Measurements from ENCODE around the gene RTN4R. TPM values are rescaled to one million over a fixed set of nuclear protein-coding genes. Genes with fewer than 3 reads are reported as not detected.

RTN4R gene
- total RNA-seq, 1 experiment from 2014 or later = 9.6 TPM

DNA sequence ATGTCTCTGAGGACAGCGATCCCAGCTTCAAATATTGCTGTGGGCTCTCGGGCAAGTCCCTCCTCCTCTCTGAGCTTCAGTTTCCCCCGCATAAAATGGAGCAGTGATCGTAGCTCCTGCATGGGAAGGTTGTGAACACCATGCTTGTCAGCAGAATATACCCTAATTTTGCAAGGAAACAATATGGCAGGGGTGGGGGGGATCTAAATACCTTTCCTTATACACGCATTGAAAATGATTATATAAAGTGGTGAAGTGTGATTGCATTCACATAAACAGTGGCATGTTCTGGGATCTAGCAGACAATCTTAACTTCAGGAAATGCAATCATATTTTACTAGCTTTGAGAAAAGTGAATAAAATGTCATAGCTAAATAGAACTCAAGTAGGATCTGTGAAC is 24.0 kb upstream of the RTN4R start:
- no peaks in the 10 kb centered on the region for H3K27me3 ChIP-seq (replicated peaks; ENCODE audit: insufficient read depth, low read depth, low read length, poor library complexity)
- TF ChIP-seq EZH2 (IDR thresholded peaks at IDR 0.05; ENCODE audit: borderline replicate concordance, low read depth, low read length, poor library complexity, severe bottlenecking) = no peak
- TF ChIP-seq, protein P1, sequence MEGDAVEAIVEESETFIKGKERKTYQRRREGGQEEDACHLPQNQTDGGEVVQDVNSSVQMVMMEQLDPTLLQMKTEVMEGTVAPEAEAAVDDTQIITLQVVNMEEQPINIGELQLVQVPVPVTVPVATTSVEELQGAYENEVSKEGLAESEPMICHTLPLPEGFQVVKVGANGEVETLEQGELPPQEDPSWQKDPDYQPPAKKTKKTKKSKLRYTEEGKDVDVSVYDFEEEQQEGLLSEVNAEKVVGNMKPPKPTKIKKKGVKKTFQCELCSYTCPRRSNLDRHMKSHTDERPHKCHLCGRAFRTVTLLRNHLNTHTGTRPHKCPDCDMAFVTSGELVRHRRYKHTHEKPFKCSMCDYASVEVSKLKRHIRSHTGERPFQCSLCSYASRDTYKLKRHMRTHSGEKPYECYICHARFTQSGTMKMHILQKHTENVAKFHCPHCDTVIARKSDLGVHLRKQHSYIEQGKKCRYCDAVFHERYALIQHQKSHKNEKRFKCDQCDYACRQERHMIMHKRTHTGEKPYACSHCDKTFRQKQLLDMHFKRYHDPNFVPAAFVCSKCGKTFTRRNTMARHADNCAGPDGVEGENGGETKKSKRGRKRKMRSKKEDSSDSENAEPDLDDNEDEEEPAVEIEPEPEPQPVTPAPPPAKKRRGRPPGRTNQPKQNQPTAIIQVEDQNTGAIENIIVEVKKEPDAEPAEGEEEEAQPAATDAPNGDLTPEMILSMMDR (conservative IDR thresholded peaks at IDR 0.05; ENCODE audit: low read depth, low read length) = no peak
- no peaks in the 10 kb centered on the region for H3K36me3 ChIP-seq (ENCODE audit: insufficient read depth, low read length, poor library complexity, severe bottlenecking)
- DNase-seq (ENCODE audit: low spot score) = no peak
- H3K4me3 ChIP-seq (ENCODE audit: low read depth, low read length, poor library complexity, severe bottlenecking) = no peak overlapping the region
- no peak overlapping the region for H3K27ac ChIP-seq (ENCODE audit: low read depth, low read length, poor library complexity, severe bottlenecking)
- no TSS peak for BruUV-seq (replicated peaks)
- POLR2A ChIA-PET (ENCODE audit: low non-redundant PET) = no interaction called here
- intact Hi-C loops (cut with micrococcal nuclease; ENCODE audit: unreplicated experiment) = loop anchor here (10.0 kb wide), 1 partner anchor 317 kb away; no protein-coding TSS in a partner anchor
- CTCF ChIA-PET = interaction anchor here (0.7 kb wide), 1 partner anchor 26 kb away, joined by 3 read pairs; no protein-coding TSS in a partner anchor
- H3K9me3 ChIP-seq (ENCODE audit: low read depth, low read length, poor library complexity, severe bottlenecking) = no peaks in the 10 kb centered on the region
- H3K4me1 ChIP-seq (ENCODE audit: insufficient read depth, low read length, poor library complexity, severe bottlenecking) = no peaks in the 10 kb centered on the region

DNA sequence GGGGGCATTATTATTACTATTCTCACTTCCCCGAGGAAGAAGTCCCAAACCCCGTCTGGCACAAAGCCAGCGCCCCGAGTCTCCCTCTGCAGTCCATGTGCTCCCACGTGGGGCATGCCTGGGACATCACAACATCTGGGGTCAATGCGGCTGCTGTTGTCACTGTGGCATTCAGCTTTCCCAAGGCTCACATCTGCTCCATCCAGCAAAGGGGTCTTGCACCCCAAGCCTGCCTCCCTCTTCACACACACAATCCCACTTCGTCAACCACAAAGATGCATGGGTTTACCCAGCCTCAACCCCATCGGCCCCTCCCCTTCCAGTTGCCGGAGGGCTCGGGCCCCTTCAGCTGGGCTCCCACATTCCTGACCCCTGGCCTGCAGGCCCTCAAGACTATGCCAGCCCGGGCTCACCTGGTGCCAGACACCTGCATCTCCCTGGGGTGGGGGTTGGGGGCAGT is 23.5 kb upstream of the RTN4R start:
- CTCF ChIA-PET = interaction anchor here (0.7 kb wide), 1 partner anchor 26 kb away, joined by 3 read pairs; no protein-coding TSS in a partner anchor
- Histone ChIP-seq H3K27ac (ENCODE audit: low read depth, low read length, poor library complexity, severe bottlenecking) (no peak overlapping the region), H3K4me3 (ENCODE audit: low read depth, low read length, poor library complexity, severe bottlenecking) (no peak overlapping the region), H3K36me3 (ENCODE audit: insufficient read depth, low read length, poor library complexity, severe bottlenecking) (no peaks in the 10 kb centered on the region), H3K9me3 (ENCODE audit: low read depth, low read length, poor library complexity, severe bottlenecking) (no peaks in the 10 kb centered on the region), H3K27me3 (replicated peaks; ENCODE audit: insufficient read depth, low read depth, low read length, poor library complexity) (no peaks in the 10 kb centered on the region), H3K4me1 (ENCODE audit: insufficient read depth, low read length, poor library complexity, severe bottlenecking) (no peaks in the 10 kb centered on the region)
- POLR2A ChIA-PET (ENCODE audit: low non-redundant PET) = no interaction called here
- no peak for DNase-seq (ENCODE audit: low spot score)
- no TSS peak for BruUV-seq (replicated peaks)
- TF ChIP-seq, protein P1 (conservative IDR thresholded peaks at IDR 0.05; ENCODE audit: low read depth, low read length) = no peak
- no peak for TF ChIP-seq EZH2 (IDR thresholded peaks at IDR 0.05; ENCODE audit: borderline replicate concordance, low read depth, low read length, poor library complexity, severe bottlenecking)
- intact Hi-C loops (cut with micrococcal nuclease; ENCODE audit: unreplicated experiment) = loop anchor here (10.0 kb wide), 1 partner anchor 317 kb away; no protein-coding TSS in a partner anchor

DNA sequence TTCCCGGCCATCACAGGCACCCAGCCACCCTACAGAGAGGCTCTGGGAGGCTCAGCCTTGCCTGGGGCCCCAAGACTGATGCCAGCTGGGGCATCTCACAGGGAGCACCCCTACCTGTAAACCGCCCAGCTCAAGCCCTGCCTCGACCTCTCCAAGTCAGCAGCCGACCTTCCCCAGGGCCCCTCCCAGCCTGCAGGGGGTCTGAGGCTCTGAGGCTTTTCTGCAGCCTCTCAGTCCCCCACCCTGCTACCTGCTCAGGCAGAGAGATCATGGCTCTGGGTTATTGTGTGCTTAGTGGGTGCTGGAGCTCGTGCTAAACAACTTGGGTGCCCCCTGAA is 23.1 kb upstream of the RTN4R start:
- BruUV-seq (replicated peaks) = no TSS peak
- H3K4me3 ChIP-seq (ENCODE audit: low read depth, low read length, poor library complexity, severe bottlenecking) = no peak overlapping the region
- no peak overlapping the region for H3K27ac ChIP-seq (ENCODE audit: low read depth, low read length, poor library complexity, severe bottlenecking)
- no peaks in the 10 kb centered on the region for H3K27me3 ChIP-seq (replicated peaks; ENCODE audit: insufficient read depth, low read depth, low read length, poor library complexity)
- H3K9me3 ChIP-seq (ENCODE audit: low read depth, low read length, poor library complexity, severe bottlenecking) = no peaks in the 10 kb centered on the region
- intact Hi-C loops (cut with micrococcal nuclease; ENCODE audit: unreplicated experiment) = loop anchor here (10.0 kb wide), 1 partner anchor 316 kb away; no protein-coding TSS in a partner anchor
- ChIA-PET POLR2A (ENCODE audit: low non-redundant PET) (no interaction called here), CTCF (no interaction called here)
- H3K4me1 ChIP-seq (ENCODE audit: insufficient read depth, low read length, poor library complexity, severe bottlenecking) = no peaks in the 10 kb centered on the region
- DNase-seq (ENCODE audit: low spot score) = no peak
- TF ChIP-seq EZH2 (IDR thresholded peaks at IDR 0.05; ENCODE audit: borderline replicate concordance, low read depth, low read length, poor library complexity, severe bottlenecking) = no peak
- TF ChIP-seq, protein P1 (conservative IDR thresholded peaks at IDR 0.05; ENCODE audit: low read depth, low read length) = no peak
- no peaks in the 10 kb centered on the region for H3K36me3 ChIP-seq (ENCODE audit: insufficient read depth, low read length, poor library complexity, severe bottlenecking)

Measured in A673 (cell line).